Measurements from ENCODE around the gene C10orf95. TPM values are rescaled to one million over a fixed set of nuclear protein-coding genes. Genes with fewer than 3 reads are reported as not detected.

The C10orf95 gene
- total RNA-seq, 2 donors from 2014 or later = 0.29 to 0.39 TPM

GRCh38 chr10:102473445-102474331 lies 22.3 kb upstream of the C10orf95 start:
- Mint-ChIP-seq H3K27ac (peak overlapping the region; percentile 63), H3K9me3 (no peaks in the 10 kb centered on the region), H3K27me3 (no peaks in the 10 kb centered on the region), H3K36me3 (ENCODE audit: low read depth) (peaks cover 7% of the 10 kb centered on the region), H3K4me1 (no peaks in the 10 kb centered on the region), H3K4me3 (no peak overlapping the region)
- ATAC-seq (replicated peaks) = peak; percentile 53

GRCh38 chr10:102470579-102471546 lies 19.5 kb upstream of the C10orf95 start:
- no peak for ATAC-seq (replicated peaks)
- H3K4me3 Mint-ChIP-seq = no peak overlapping the region
- no peaks in the 10 kb centered on the region for H3K4me1 Mint-ChIP-seq
- peaks cover 6% of the 10 kb centered on the region for H3K36me3 Mint-ChIP-seq (ENCODE audit: low read depth)
- H3K27me3 Mint-ChIP-seq = no peaks in the 10 kb centered on the region
- no peak overlapping the region for H3K27ac Mint-ChIP-seq
- H3K9me3 Mint-ChIP-seq = no peaks in the 10 kb centered on the region

- Mint-ChIP-seq H3K4me3 (no peak overlapping the region), H3K9me3 (no peaks in the 10 kb centered on the region), H3K27ac (peak overlapping the region; percentile 61), H3K4me1 (peaks cover 3% of the 10 kb centered on the region), H3K27me3 (no peaks in the 10 kb centered on the region), H3K36me3 (ENCODE audit: low read depth) (peaks cover 6% of the 10 kb centered on the region)
- ATAC-seq (replicated peaks) = no peak
Observed at GRCh38 chr10:102468683-102469082, 17.3 kb upstream of the C10orf95 start.

GRCh38 chr10:102467971-102468438 lies 16.7 kb upstream of the C10orf95 start:
- peaks cover 6% of the 10 kb centered on the region for H3K36me3 Mint-ChIP-seq (ENCODE audit: low read depth)
- H3K9me3 Mint-ChIP-seq = no peaks in the 10 kb centered on the region
- peaks cover 6% of the 10 kb centered on the region for H3K4me1 Mint-ChIP-seq
- no peak overlapping the region for H3K4me3 Mint-ChIP-seq
- no peaks in the 10 kb centered on the region for H3K27me3 Mint-ChIP-seq
- no peak overlapping the region for H3K27ac Mint-ChIP-seq
- no peak for ATAC-seq (replicated peaks)

- H3K27me3 Mint-ChIP-seq = no peaks in the 10 kb centered on the region
- H3K36me3 Mint-ChIP-seq (ENCODE audit: low read depth) = peaks cover 6% of the 10 kb centered on the region
- no peak overlapping the region for H3K27ac Mint-ChIP-seq
- no peak overlapping the region for H3K4me3 Mint-ChIP-seq
- peaks cover 12% of the 10 kb centered on the region for H3K4me1 Mint-ChIP-seq
- no peak for ATAC-seq (replicated peaks)
- no peaks in the 10 kb centered on the region for H3K9me3 Mint-ChIP-seq
Observed at GRCh38 chr10:102467318-102467717, 16.0 kb upstream of the C10orf95 start.

- Mint-ChIP-seq H3K4me1 (peaks cover 19% of the 10 kb centered on the region), H3K27me3 (no peaks in the 10 kb centered on the region), H3K9me3 (no peaks in the 10 kb centered on the region), H3K27ac (no peak overlapping the region), H3K4me3 (no peak overlapping the region), H3K36me3 (ENCODE audit: low read depth) (peaks cover 6% of the 10 kb centered on the region)
- ATAC-seq (replicated peaks) = no peak
Observed at GRCh38 chr10:102465466-102465865, 14.1 kb upstream of the C10orf95 start.

GRCh38 chr10:102463983-102464382 lies 12.6 kb upstream of the C10orf95 start:
- H3K27ac Mint-ChIP-seq = no peak overlapping the region
- no peak for ATAC-seq (replicated peaks)
- no peaks in the 10 kb centered on the region for H3K27me3 Mint-ChIP-seq
- H3K9me3 Mint-ChIP-seq = no peaks in the 10 kb centered on the region
- H3K36me3 Mint-ChIP-seq (ENCODE audit: low read depth) = peaks cover under 1% of the 10 kb centered on the region
- H3K4me3 Mint-ChIP-seq = no peak overlapping the region
- H3K4me1 Mint-ChIP-seq = peaks cover 19% of the 10 kb centered on the region

- no peak overlapping the region for H3K27ac Mint-ChIP-seq
- no peaks in the 10 kb centered on the region for H3K27me3 Mint-ChIP-seq
- H3K9me3 Mint-ChIP-seq = no peaks in the 10 kb centered on the region
- H3K36me3 Mint-ChIP-seq (ENCODE audit: low read depth) = no peaks in the 10 kb centered on the region
- H3K4me3 Mint-ChIP-seq = peak overlapping the region; percentile 98
- ATAC-seq (replicated peaks) = no peak
- H3K4me1 Mint-ChIP-seq = peaks cover 21% of the 10 kb centered on the region
Observed at GRCh38 chr10:102462512-102463054, 11.2 kb upstream of the C10orf95 start.

- Mint-ChIP-seq H3K27ac (peak overlapping the region; percentile 79), H3K9me3 (no peaks in the 10 kb centered on the region), H3K36me3 (ENCODE audit: low read depth) (peaks cover 3% of the 10 kb centered on the region), H3K27me3 (no peaks in the 10 kb centered on the region), H3K4me3 (peak overlapping the region; percentile 98), H3K4me1 (peaks cover 24% of the 10 kb centered on the region)
- peak; percentile 99 for ATAC-seq (replicated peaks)
Observed at GRCh38 chr10:102461187-102462054, 10.1 kb upstream of the C10orf95 start.

- no peaks in the 10 kb centered on the region for H3K27me3 Mint-ChIP-seq
- H3K4me1 Mint-ChIP-seq = peaks cover 24% of the 10 kb centered on the region
- H3K4me3 Mint-ChIP-seq = peak overlapping the region; percentile 98
- peak overlapping the region; percentile 79 for H3K27ac Mint-ChIP-seq
- ATAC-seq (replicated peaks) = peak; percentile 59
- H3K36me3 Mint-ChIP-seq (ENCODE audit: low read depth) = peaks cover 8% of the 10 kb centered on the region
- no peaks in the 10 kb centered on the region for H3K9me3 Mint-ChIP-seq
Observed at GRCh38 chr10:102460836-102461186, 9.5 kb upstream of the C10orf95 start.

- Mint-ChIP-seq H3K4me3 (no peak overlapping the region), H3K27ac (no peak overlapping the region), H3K4me1 (peaks cover 21% of the 10 kb centered on the region), H3K36me3 (ENCODE audit: low read depth) (peaks cover 29% of the 10 kb centered on the region), H3K27me3 (no peaks in the 10 kb centered on the region), H3K9me3 (no peaks in the 10 kb centered on the region)
- no peak for ATAC-seq (replicated peaks)
Observed at GRCh38 chr10:102458656-102459055, 7.3 kb upstream of the C10orf95 start.

- H3K9me3 Mint-ChIP-seq = no peaks in the 10 kb centered on the region
- H3K4me1 Mint-ChIP-seq = peaks cover 22% of the 10 kb centered on the region
- H3K4me3 Mint-ChIP-seq = no peak overlapping the region
- peaks cover 38% of the 10 kb centered on the region for H3K36me3 Mint-ChIP-seq (ENCODE audit: low read depth)
- no peak overlapping the region for H3K27ac Mint-ChIP-seq
- no peaks in the 10 kb centered on the region for H3K27me3 Mint-ChIP-seq
- ATAC-seq (replicated peaks) = no peak
Observed at GRCh38 chr10:102457591-102458150, 6.3 kb upstream of the C10orf95 start.

- H3K4me3 Mint-ChIP-seq = no peak overlapping the region
- H3K4me1 Mint-ChIP-seq = peaks cover 13% of the 10 kb centered on the region
- H3K27ac Mint-ChIP-seq = no peak overlapping the region
- peaks cover 55% of the 10 kb centered on the region for H3K36me3 Mint-ChIP-seq (ENCODE audit: low read depth)
- H3K27me3 Mint-ChIP-seq = no peaks in the 10 kb centered on the region
- no peaks in the 10 kb centered on the region for H3K9me3 Mint-ChIP-seq
- ATAC-seq (replicated peaks) = no peak
Observed at GRCh38 chr10:102455893-102456471, 4.6 kb upstream of the C10orf95 start.

Measured in activated T-helper 17 cell treated with anti-CD3 and anti-CD28 coated beads, Interleukin-2, amount 50 U/mL, for 72 hours (primary cell).